Astrocyte (in vitro differentiated cells and primary cell): ENCODE measurements around the gene NKAIN2. TPM values are rescaled to one million over a fixed set of nuclear protein-coding genes. Genes with fewer than 3 reads are reported as not detected.

ENCODE experiments used
- DNase-seq: peaks from one replicate; pipeline ENCODE4 v3.0.0-alpha.2; 2010; ENCODE audit warnings: low read depth
- FAIRE-seq: peaks from 2 replicates; lab custom pipeline; 2011; peaks lifted over from hg19 to GRCh38; lab: Jason Lieb, UNC
- H2AFZ ChIP-seq: 2 replicates; pipeline ENCODE4 v1.6.0; 2012; ENCODE audit warnings: low read depth, low read length, inconsistent platforms
- H3K27ac ChIP-seq: 2 replicates; pipeline ENCODE4 v1.5.1; 2011; ENCODE audit warnings: low read depth, low read length, inconsistent platforms
- H3K27me3 ChIP-seq: 2 replicates; pipeline ENCODE4 v1.6.0; 2011; ENCODE audit warnings: low read length, inconsistent platforms; ENCODE audit not compliant: insufficient read depth
- H3K36me3 ChIP-seq: 2 replicates; pipeline ENCODE4 v1.5.1; 2011; ENCODE audit warnings: low read length, inconsistent platforms; ENCODE audit not compliant: insufficient read depth
- H3K4me1 ChIP-seq: 2 replicates; pipeline ENCODE4 v1.5.1; 2011; ENCODE audit warnings: low read length, inconsistent platforms; ENCODE audit not compliant: insufficient read depth
- H3K4me2 ChIP-seq: 2 replicates; pipeline ENCODE4 v1.6.0; 2012; ENCODE audit warnings: low read length, inconsistent platforms
- H3K4me3 ChIP-seq: 2 replicates; pipeline ENCODE4 v1.5.1; 2011; ENCODE audit warnings: low read depth, mild to moderate bottlenecking, low read length, inconsistent platforms; ENCODE audit not compliant: insufficient read depth
- H3K79me2 ChIP-seq: 2 replicates; pipeline ENCODE4 v1.6.0; 2012; ENCODE audit warnings: mild to moderate bottlenecking, low read length, inconsistent platforms; ENCODE audit not compliant: insufficient read depth
- H3K9ac ChIP-seq: 2 replicates; pipeline ENCODE4 v1.6.0; 2012; ENCODE audit warnings: mild to moderate bottlenecking, low read length, inconsistent platforms
- H3K9me3 ChIP-seq: 2 replicates; pipeline ENCODE4 v1.5.1; 2012; ENCODE audit warnings: low read depth, mild to moderate bottlenecking, low read length, inconsistent platforms; ENCODE audit not compliant: insufficient read depth
- H4K20me1 ChIP-seq: 2 replicates; pipeline ENCODE4 v1.6.0; 2012; ENCODE audit warnings: low read length, inconsistent platforms; ENCODE audit not compliant: insufficient read depth
- H3K27ac Mint-ChIP-seq: one replicate; pipeline ENCODE4 v1.8.0; 2021; ENCODE audit warnings: mild to moderate bottlenecking, mixed read lengths; ENCODE audit not compliant: unreplicated experiment
- H3K27me3 Mint-ChIP-seq: one replicate; pipeline ENCODE4 v1.8.0; 2021; ENCODE audit warnings: low read depth, mixed read lengths; ENCODE audit not compliant: unreplicated experiment
- H3K36me3 Mint-ChIP-seq: one replicate; pipeline ENCODE4 v1.8.0; 2021; ENCODE audit warnings: low read depth, mixed read lengths; ENCODE audit not compliant: unreplicated experiment
- H3K4me1 Mint-ChIP-seq: one replicate; pipeline ENCODE4 v1.8.0; 2021; ENCODE audit warnings: low read depth, mixed read lengths; ENCODE audit not compliant: unreplicated experiment
- H3K4me3 Mint-ChIP-seq: one replicate; pipeline ENCODE4 v1.8.0; 2021; ENCODE audit warnings: mild to moderate bottlenecking, moderate library complexity, mixed read lengths; ENCODE audit not compliant: unreplicated experiment
- H3K9me3 Mint-ChIP-seq: one replicate; pipeline ENCODE4 v1.8.0; 2021; ENCODE audit warnings: mild to moderate bottlenecking, mixed read lengths; ENCODE audit not compliant: unreplicated experiment
- CTCF ChIP-seq: IDR thresholded peaks from 2 replicates; pipeline ENCODE4 v1.5.1; 2011; ENCODE audit warnings: low read depth, mild to moderate bottlenecking, inconsistent platforms, low read length, moderate library complexity; ENCODE audit not compliant: insufficient read depth
- EZH2 ChIP-seq: IDR thresholded peaks from 2 replicates; pipeline ENCODE4 v1.6.1; 2012; ENCODE audit warnings: mild to moderate bottlenecking, low read length, inconsistent platforms; ENCODE audit not compliant: insufficient read depth
- total RNA-seq: library from RNA; stranded (reverse); gene quantifications from 2 replicates; pipeline ENCODE4 v1.2.1, GENCODE V29; 2021

Gene NKAIN2
- total RNA-seq, 1 donor from 2014 or later: 0.07 TPM

DNA sequence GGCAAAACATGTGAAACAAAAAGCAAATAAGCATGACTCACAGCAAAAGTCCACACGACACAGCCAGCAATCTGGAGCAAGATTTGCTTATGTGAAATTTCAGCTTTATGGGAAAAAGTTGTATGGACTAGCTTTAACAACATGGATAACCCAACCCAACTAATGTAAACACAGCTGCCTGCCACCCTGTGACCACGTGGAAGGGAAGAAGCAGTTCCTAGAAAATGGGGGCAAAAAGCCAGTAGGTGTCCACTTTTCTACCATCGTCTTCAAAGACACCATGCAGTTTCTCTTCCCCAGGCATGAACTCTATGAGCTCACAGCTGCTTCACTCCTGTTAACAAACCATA is 733.2 kb downstream of the NKAIN2 start:
- Mint-ChIP-seq H3K36me3 (no peaks in the 10 kb centered on the region), H3K27me3 (no peaks in the 10 kb centered on the region), H3K4me3 (no peak overlapping the region), H3K4me1 (no peaks in the 10 kb centered on the region), H3K9me3 (no peaks in the 10 kb centered on the region), H3K27ac (no peak overlapping the region)
- no peak overlapping the region for H3K9ac ChIP-seq
- H3K4me2 ChIP-seq: no peak overlapping the region
- no peak overlapping the region for H2AFZ ChIP-seq
- no peak overlapping the region for H3K4me3 ChIP-seq
- no peaks in the 10 kb centered on the region for H3K9me3 ChIP-seq
- H3K79me2 ChIP-seq: no peaks in the 10 kb centered on the region
- H4K20me1 ChIP-seq: no peaks in the 10 kb centered on the region
- no peaks in the 10 kb centered on the region for H3K27me3 ChIP-seq
- FAIRE-seq (no peak), DNase-seq (peak; percentile 6)
- H3K27ac ChIP-seq: no peak overlapping the region
- no peak for TF ChIP-seq EZH2
- H3K4me1 ChIP-seq: peaks cover 7% of the 10 kb centered on the region
- H3K36me3 ChIP-seq: no peaks in the 10 kb centered on the region

- Mint-ChIP-seq H3K4me3 (no peak overlapping the region), H3K36me3 (no peaks in the 10 kb centered on the region), H3K27me3 (no peaks in the 10 kb centered on the region), H3K4me1 (no peaks in the 10 kb centered on the region), H3K27ac (no peak overlapping the region), H3K9me3 (no peaks in the 10 kb centered on the region)
- Histone ChIP-seq H2AFZ (no peak overlapping the region), H3K4me1 (peaks cover 7% of the 10 kb centered on the region), H3K9ac (no peak overlapping the region), H3K4me3 (no peak overlapping the region), H3K4me2 (no peak overlapping the region), H3K36me3 (no peaks in the 10 kb centered on the region), H3K27ac (no peak overlapping the region), H3K79me2 (no peaks in the 10 kb centered on the region), H4K20me1 (no peaks in the 10 kb centered on the region), H3K9me3 (no peaks in the 10 kb centered on the region), H3K27me3 (no peaks in the 10 kb centered on the region)
- DNase-seq: no peak
- no peak for TF ChIP-seq CTCF
- TF ChIP-seq EZH2: no peak
- FAIRE-seq: no peak
Measured at GRCh38 chr6:124539096-124539495, 735.4 kb downstream of the NKAIN2 start.

- Mint-ChIP-seq H3K4me1 (no peaks in the 10 kb centered on the region), H3K36me3 (no peaks in the 10 kb centered on the region), H3K4me3 (no peak overlapping the region), H3K9me3 (no peaks in the 10 kb centered on the region), H3K27me3 (no peaks in the 10 kb centered on the region), H3K27ac (no peak overlapping the region)
- Histone ChIP-seq H3K27me3 (no peaks in the 10 kb centered on the region), H4K20me1 (no peaks in the 10 kb centered on the region), H3K27ac (no peak overlapping the region), H3K9me3 (no peaks in the 10 kb centered on the region), H3K4me1 (no peaks in the 10 kb centered on the region), H2AFZ (no peak overlapping the region), H3K4me3 (no peak overlapping the region), H3K79me2 (no peaks in the 10 kb centered on the region), H3K4me2 (no peak overlapping the region), H3K36me3 (no peaks in the 10 kb centered on the region), H3K9ac (no peak overlapping the region)
- FAIRE-seq: no peak
- TF ChIP-seq CTCF: no peak
- DNase-seq: no peak
Measured at GRCh38 chr6:124541573-124541972, 737.9 kb downstream of the NKAIN2 start.
